Measurements from ENCODE around the gene PHACTR4.

DNA sequence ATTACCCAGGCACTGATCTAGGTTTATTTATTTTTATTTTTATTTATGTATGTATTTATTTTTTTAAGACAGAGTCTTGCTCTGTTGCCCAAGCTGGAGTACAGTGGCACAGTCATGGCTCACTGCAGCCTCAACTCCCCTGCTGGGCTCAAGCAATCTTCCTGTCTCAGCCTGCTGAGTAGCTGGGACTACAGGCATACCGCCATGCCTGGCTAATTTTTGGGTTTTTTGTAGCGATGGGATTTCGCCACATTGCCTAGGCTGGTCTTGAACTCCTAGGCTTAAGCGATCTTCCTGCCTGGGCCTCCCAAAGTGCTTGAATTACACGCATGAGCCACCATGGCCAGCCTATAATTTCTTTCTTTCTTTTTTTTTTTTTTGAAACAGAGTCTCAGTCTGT, 9.4 kb downstream of the PHACTR4 start:
- TF ChIP-seq POLR2AphosphoS5 (IDR thresholded peaks at IDR 0.05; ENCODE audit: low read depth) (no peak), EZH2 (IDR thresholded peaks at IDR 0.05; ENCODE audit: low read depth, unreplicated experiment) (no peak), CREB1 (CRISPR knock-in tag; IDR thresholded peaks at IDR 0.05; ENCODE audit: low read depth) (no peak), EZH2phosphoT487 (IDR thresholded peaks at IDR 0.05; ENCODE audit: unreplicated experiment) (no peak), JUNB (IDR thresholded peaks at IDR 0.05; ENCODE audit: unreplicated experiment) (no peak), ZNF114 (CRISPR knock-in tag; IDR thresholded peaks at IDR 0.05) (no peak), ZNF331 (CRISPR knock-in tag; IDR thresholded peaks at IDR 0.05; ENCODE audit: low read depth) (no peak)
- TF ChIP-seq, protein P1, sequence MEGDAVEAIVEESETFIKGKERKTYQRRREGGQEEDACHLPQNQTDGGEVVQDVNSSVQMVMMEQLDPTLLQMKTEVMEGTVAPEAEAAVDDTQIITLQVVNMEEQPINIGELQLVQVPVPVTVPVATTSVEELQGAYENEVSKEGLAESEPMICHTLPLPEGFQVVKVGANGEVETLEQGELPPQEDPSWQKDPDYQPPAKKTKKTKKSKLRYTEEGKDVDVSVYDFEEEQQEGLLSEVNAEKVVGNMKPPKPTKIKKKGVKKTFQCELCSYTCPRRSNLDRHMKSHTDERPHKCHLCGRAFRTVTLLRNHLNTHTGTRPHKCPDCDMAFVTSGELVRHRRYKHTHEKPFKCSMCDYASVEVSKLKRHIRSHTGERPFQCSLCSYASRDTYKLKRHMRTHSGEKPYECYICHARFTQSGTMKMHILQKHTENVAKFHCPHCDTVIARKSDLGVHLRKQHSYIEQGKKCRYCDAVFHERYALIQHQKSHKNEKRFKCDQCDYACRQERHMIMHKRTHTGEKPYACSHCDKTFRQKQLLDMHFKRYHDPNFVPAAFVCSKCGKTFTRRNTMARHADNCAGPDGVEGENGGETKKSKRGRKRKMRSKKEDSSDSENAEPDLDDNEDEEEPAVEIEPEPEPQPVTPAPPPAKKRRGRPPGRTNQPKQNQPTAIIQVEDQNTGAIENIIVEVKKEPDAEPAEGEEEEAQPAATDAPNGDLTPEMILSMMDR (conservative IDR thresholded peaks at IDR 0.05; ENCODE audit: low read depth in 2 of 2), result no peak
- TF ChIP-seq, protein P2, sequence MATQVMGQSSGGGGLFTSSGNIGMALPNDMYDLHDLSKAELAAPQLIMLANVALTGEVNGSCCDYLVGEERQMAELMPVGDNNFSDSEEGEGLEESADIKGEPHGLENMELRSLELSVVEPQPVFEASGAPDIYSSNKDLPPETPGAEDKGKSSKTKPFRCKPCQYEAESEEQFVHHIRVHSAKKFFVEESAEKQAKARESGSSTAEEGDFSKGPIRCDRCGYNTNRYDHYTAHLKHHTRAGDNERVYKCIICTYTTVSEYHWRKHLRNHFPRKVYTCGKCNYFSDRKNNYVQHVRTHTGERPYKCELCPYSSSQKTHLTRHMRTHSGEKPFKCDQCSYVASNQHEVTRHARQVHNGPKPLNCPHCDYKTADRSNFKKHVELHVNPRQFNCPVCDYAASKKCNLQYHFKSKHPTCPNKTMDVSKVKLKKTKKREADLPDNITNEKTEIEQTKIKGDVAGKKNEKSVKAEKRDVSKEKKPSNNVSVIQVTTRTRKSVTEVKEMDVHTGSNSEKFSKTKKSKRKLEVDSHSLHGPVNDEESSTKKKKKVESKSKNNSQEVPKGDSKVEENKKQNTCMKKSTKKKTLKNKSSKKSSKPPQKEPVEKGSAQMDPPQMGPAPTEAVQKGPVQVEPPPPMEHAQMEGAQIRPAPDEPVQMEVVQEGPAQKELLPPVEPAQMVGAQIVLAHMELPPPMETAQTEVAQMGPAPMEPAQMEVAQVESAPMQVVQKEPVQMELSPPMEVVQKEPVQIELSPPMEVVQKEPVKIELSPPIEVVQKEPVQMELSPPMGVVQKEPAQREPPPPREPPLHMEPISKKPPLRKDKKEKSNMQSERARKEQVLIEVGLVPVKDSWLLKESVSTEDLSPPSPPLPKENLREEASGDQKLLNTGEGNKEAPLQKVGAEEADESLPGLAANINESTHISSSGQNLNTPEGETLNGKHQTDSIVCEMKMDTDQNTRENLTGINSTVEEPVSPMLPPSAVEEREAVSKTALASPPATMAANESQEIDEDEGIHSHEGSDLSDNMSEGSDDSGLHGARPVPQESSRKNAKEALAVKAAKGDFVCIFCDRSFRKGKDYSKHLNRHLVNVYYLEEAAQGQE (IDR thresholded peaks at IDR 0.05; ENCODE audit: unreplicated experiment), result no peak
- TF ChIP-seq, protein P3, sequence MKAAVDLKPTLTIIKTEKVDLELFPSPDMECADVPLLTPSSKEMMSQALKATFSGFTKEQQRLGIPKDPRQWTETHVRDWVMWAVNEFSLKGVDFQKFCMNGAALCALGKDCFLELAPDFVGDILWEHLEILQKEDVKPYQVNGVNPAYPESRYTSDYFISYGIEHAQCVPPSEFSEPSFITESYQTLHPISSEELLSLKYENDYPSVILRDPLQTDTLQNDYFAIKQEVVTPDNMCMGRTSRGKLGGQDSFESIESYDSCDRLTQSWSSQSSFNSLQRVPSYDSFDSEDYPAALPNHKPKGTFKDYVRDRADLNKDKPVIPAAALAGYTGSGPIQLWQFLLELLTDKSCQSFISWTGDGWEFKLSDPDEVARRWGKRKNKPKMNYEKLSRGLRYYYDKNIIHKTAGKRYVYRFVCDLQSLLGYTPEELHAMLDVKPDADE (IDR thresholded peaks at IDR 0.05), result no peak

All from GM23338 (cell line).